Stimulated activated CD8-positive, alpha-beta memory T cell treated with anti-CD3 and anti-CD28 coated beads, Interleukin-7, amount 100 ng/mL, for 24 hours (primary cell): ENCODE results near the gene SMC1B.
"Not testable (repeated sequence)": the region's sequence is repeated elsewhere in the genome, so short reads cannot be mapped to it uniquely, and the experiment has no call there.

Experiments
- DNase-seq: peaks from one replicate; pipeline ENCODE4 v3.0.0-alpha.2; 2020; ENCODE audit warnings: low read depth

Gene SMC1B

DNA sequence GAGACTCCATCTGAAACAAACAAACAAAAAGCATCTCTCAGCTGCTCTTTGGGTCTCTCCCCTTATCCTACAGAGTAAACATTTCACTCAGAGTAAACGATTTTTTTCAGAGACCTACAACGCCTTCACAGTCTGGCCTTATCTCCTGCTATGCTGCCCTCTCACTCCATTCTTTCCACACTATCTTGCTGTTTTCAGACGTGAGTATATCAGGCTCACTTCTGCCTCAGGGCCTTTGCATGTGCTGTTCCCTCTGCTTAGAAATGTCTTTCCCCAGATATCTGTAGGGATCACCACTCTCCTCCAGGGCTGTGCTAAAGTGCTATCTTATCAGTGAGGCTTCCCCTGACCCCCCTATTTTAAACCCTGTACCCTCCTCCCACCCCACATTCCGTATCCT, 6.6 kb upstream of the SMC1B start:
- no peak for DNase-seq

DNA sequence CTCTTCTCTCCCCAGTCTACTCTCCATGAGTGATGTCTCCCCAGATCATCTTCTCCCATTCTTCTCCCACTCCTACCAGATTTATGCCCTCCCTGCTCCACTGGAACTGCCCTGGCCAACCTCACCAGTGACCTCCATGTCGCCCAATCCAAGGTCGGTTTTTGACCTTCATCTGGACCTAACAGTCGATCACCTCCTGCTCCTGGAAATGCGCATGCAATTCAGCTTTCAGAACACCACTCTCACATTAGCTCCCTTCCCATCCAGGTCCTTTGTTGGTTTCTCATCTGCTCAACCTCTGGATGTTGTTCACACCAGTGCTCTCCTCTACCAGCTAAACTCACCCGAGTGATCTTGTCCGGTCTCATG, 5.4 kb upstream of the SMC1B start:
- no peak for DNase-seq

DNA sequence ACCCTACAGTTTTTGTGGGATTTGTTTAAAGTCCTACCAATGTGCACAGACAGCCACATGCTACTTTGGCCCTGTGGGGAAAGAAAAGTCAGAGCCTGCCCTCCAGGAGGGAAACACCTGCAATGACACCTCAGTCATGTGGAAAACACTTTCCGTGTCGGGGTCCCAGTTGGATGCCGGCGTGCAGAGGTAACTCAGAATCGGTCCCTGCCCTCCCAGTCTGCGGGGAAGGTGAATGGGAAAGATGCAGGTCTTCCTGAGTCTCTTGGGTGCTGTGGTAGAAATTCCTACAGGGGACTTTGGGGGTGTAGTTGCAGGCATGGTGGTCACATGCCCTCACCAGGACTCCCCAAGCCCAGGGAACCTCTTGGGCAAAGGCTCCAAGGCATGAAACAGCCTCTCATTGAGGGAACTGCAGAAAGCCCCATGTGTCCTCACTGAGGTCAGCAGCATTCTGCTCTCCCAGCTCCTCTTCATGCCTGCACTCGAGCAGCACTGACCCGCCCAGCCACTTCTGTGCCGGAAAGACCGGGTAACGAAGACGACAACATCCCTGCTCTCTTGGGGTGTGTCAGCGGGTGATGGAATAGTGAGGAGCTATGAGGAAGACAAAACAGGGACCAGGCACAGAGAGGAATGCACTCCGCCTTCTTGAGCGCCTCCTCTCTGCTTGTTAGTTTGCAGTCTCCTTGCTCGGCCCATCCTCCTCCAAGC, 4.8 kb upstream of the SMC1B start:
- no peak for DNase-seq

DNA sequence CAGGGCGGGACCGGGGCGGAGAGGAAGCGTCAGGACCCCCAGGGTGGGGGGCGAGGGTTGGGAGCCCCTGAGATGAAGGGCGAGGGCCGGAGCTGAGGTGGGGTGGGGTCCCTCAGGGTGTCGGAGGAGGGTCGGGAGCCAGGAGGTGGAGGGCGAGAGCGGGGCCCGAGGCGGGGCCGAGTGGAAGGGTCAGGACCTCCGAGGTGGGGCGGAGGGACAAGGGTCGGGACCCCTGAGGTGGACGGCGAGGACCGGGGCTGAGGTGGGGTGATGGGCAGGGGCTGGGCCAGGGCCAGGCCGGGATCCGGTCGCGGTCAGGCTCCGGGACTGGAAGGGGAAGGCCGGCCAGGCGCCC, 409 bp downstream of the SMC1B start:
- no peak for DNase-seq

- DNase-seq = no peak
Observed at GRCh38 chr22:45407793-45408192, 5.6 kb downstream of the SMC1B start.

GRCh38 chr22:45402466-45402985, 10.9 kb downstream of the SMC1B start:
- DNase-seq = no peak

GRCh38 chr22:45399712-45400445, 13.5 kb downstream of the SMC1B start:
- DNase-seq = no peak

DNA sequence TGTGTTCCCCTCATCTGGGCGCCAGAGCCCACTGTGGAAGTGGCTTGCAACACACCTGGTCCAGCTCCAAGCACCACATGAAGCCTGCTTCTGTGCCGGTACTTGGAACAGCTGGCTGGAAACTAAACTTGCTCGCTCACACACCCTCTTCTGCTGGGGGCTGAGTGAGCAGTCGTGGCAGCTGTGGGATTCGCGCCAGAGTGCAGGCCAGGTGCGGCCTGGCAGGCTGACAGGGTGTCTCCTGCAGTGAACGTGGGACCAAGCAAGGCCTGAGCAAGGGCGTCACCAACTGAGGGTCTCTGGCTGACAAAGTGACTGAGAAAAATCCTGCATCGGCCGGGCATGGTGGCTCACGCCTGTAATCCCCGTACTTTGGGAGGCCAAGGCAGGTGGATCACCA, 15.2 kb downstream of the SMC1B start:
- DNase-seq = no peak

DNA sequence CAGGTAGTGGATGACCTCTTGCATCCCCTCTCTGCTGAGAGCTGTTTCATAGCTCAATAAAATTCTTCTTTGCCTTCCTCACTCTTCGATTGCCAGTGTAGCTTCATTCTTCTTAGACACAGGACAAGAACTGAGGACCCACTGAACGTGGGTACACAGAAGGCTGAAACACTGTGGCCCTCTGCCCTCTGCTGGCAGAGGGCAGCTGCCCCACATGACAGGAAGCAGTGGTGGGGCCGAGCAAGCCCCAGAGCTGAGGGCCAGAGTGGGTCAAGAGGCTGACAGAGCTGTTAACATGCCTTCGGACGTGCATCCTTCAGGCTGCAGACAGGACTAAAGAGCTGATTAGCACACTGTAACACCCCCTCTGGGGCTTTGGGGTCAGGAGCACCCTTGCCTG, 15.6 kb downstream of the SMC1B start:
- DNase-seq = no peak

GRCh38 chr22:45389546-45389945, 23.9 kb downstream of the SMC1B start:
- DNase-seq = no peak

DNA sequence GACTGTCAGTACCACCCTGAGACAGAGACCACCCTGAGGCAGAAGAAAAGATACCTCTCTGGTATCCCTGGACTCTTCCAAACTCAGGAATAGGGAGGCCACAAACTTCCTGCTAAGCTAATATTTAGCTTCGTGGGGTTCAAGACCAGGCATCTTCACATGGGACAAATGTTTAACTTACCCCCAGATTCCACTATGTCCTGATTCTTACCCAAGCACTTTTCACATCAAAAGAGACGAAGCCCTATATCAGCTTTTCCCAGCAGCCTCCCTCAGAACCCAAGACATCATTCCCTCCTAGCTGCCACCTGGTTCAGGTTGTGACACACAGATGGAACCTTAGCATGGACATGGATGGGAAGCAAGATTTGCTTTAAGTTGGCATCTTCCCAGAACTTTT, 32.1 kb downstream of the SMC1B start:
- DNase-seq = no peak

DNA sequence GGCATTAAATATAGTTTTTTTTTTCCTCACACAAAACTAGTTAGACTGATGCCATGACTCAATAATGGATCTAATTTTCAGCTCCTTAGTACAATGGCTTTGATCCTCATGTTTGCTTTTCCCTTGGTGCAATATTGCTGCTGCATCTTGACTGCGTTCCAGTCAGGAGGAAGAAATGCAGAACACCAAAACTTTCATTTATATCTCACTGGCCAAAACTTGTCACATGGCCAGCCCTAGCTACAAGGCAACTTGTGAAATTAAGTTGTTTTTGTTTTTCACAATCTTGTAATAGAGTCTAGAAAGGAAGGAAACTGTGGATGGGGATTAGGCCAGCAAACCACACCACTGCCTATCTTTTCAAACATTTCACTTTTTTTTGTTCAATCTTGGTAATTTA, 36.7 kb downstream of the SMC1B start:
- DNase-seq = no peak

- no peak for DNase-seq
Observed at GRCh38 chr22:45376009-45376408, 37.4 kb downstream of the SMC1B start.

- DNase-seq = not testable (repeated sequence)
Observed at GRCh38 chr22:45373592-45373991, 39.8 kb downstream of the SMC1B start.

DNA sequence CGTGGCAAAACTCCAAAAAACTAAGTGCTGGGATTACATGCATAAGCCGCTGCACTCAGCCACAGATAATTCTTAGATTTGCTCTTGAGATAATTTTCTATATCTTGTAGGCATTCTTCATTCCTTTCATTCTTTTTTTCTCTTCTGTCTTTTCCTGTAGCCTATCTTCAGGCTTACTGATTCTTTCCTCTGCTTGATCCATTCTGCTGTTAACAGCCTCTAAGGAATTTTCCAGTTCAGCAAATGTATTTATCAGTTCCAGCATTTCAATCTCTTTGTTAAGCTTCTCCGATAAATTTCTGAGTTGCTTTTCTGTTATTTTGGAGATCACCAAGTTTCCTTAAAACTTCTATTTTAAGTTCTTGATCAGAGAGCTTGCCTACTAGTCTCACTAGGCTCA, 46.7 kb downstream of the SMC1B start:
- DNase-seq = no peak

GRCh38 chr22:45359627-45360026, 53.8 kb downstream of the SMC1B start:
- DNase-seq = no peak

DNA sequence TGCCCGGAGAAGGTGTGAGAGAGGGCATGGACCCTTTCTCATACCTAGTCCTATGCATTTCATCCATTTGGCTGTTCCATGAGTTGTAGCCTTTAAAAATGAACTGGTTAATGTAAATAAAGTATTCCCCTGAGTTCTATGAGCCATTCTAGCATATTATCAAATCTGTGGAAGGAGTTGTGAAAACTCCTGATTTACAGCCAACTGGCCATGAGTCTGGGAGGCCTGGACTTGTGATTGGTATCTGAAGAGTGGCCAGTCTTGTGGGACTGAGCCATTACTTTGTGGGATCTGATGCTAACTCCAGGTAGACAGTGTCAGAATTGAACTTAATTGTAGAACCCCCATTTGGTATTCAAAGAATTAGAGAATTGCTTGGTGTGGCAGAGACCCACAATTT, 55.3 kb downstream of the SMC1B start:
- no peak for DNase-seq

DNA sequence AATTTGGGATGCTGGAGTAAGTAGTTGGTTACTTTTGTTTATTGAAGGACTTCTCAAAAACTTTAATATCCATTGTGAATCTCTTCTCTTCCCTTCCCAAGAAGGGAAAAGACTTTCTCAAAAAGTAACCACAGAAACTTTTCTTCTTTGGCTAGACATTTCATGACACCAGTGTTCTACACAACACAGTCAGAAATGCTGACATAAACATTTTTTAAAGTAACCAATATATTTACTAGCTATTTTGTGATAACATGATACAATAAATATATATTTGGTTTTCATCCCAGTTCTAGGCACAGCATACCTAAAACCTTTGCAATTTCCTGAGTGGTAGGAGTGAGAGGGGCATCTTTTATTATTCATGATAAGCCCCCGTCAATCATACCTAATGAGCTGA, 55.9 kb downstream of the SMC1B start:
- DNase-seq = no peak

GRCh38 chr22:45353786-45354185, 59.6 kb downstream of the SMC1B start:
- DNase-seq = no peak

DNA sequence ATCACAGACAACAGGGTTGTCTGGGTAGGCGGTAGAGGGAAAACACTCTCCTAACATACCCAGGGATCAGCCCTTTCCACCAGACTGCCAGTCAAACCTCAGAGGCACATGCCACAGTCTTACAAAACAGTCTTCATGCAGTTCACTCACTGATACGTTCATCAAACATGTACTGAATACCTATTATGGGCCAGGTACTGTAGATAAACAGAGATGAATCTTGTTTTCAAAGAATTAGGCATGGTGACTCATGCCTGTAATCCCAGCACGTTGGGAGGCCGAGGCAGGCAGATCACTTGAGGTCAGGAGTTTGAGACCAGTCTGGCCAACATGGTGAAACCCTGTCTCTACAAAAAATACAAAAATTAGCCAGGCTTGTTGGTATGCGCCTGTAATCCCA, 60.6 kb downstream of the SMC1B start:
- DNase-seq = not testable (repeated sequence)

DNA sequence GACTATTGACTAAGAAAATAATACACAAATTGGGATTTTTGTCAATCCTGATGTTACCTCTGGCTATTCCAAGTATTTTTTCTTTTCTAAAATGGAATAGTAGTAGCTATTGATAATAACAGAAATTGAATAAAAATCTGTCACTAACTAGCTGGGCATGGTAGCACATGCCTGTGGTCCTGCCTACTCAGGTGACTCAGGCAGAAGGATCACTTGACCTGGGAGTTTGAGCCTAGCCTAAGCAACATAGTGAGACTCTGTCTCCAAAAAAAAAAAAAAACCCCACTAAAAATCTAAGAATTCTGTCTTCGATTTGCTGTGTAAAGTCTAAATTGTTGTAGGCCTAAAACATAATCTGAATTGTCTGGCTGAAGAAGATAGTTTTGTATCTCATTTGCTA, 61.4 kb downstream of the SMC1B start:
- DNase-seq = no peak

DNA sequence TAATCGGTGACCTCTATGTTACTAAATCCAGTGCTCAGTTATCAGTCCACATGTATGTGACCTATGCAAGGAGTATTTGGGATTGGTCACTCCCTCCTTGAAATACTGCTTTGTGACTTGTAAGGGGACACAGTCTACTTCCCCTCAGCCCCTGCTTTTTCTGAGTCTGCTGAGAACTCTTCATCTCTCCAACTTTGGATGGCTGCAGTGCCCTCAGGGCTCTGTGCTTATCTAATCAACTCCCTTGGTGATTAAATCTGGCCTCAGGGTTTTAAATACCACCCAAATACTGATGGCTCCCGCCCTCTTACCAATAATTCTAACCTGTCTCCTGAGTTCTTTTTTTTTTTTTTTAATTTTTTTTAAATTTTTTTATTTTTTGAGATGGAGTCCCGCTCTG, 63.5 kb downstream of the SMC1B start:
- DNase-seq = no peak

DNA sequence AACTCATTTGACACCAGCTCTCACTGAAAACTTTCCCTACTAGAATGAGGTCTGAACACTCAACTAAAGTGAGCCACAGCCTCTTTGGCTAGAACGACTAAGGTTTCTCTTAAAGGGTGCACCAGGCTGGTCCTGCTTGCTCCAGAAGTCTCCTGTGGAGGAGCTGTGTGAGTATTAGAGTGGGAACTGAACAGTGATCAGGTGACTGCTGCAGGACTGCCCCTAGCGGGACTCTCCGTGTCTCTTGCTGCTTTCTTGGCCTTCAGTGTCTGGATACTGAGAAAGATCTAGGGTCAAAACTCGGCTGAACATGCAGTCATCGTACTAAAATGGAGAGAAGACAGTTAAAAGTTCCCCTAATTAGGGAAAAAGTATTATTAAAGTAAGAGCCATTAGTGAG, 69.1 kb downstream of the SMC1B start:
- DNase-seq = no peak

DNA sequence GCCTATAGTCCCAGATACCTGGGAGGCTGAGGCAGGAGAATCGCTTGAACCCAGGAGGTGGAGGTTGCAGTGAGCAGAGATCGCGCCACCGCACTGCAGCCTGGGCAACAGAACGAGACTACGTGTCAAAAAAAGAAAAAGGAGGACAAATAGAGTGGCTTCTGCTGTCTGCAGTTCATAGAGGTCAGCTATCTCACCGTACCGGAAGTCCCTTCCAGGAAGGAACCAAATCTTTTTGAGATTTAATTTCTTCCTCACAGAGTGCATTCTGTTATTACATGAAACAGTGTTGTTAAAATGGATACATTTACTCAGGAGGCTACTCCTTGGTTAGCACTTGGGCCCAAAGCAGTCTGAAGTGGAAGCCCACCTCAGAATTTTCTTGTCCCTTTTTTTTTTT, 70.3 kb downstream of the SMC1B start:
- no peak for DNase-seq
